ENCODE data around the gene ENTR1.

GRCh38 chr9:136405481-136405880 is 4.9 kb downstream of the ENTR1 start:
- no peak for TF ChIP-seq POLR2A (IDR thresholded peaks at IDR 0.05)
- no peak for TF ChIP-seq CTCF (IDR thresholded peaks at IDR 0.05)
